HG03175 (cell line): ENCODE measurements around the gene RYR1.
"Not testable (repeated sequence)": the region's sequence is repeated elsewhere in the genome, so short reads cannot be mapped to it uniquely, and the experiment has no call there.

Source experiments
- ATAC-seq: cut with Tn5 transposase; IDR thresholded peaks from one replicate; pipeline ENCODE4 v1.9.1; 2021; ENCODE audit warnings: mild to moderate bottlenecking, moderate library complexity; ENCODE audit not compliant: unreplicated experiment

Gene RYR1

GRCh38 chr19:38455031-38455430 lies 21.5 kb downstream of the RYR1 start:
- ATAC-seq, result no peak

- no peak for ATAC-seq
Observed at GRCh38 chr19:38457202-38457601, 23.7 kb downstream of the RYR1 start.

DNA sequence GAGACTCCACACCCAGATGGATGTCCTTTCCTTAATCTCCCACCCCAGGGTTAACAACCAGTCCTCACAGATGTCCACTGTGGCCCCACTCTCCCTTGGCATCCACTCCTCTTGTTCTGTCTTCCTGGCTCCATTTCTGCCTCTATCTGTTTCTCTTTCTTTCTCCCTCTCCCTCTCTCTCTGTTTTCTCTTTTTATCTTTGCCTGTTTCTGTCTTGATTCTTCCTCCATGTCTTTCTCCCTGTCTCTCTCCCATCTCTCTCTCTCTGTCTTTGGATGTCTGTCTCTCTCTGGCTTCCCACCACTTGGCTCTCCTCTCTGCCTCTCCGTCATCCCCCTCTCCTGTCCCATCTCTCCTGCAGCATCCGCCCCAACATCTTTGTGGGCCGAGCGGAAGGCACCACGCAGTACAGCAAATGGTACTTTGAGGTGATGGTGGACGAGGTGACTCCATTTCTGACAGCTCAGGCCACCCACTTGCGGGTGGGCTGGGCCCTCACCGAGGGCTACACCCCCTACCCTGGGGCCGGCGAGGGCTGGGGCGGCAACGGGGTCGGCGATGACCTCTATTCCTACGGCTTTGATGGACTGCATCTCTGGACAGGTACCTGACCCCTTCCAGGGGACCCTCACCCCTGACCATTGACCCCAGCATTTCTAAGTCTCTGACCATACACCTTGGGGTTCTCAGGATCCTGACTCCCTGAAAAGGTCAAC lies 24.4 kb downstream of the RYR1 start:
- no peak for ATAC-seq

DNA sequence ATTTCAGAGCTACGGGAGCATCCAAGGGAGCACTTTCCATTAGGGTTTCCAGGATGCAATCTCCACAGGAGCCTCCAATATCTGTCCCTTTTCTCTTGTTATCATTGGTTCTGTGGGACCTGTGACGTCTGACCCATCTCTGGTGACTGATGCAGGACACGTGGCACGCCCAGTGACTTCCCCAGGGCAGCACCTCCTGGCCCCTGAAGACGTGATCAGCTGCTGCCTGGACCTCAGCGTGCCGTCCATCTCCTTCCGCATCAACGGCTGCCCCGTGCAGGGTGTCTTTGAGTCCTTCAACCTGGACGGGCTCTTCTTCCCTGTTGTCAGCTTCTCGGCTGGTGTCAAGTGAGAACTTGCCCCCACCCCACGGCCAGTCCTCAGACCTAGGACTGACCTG lies 25.5 kb downstream of the RYR1 start:
- no peak for ATAC-seq

DNA sequence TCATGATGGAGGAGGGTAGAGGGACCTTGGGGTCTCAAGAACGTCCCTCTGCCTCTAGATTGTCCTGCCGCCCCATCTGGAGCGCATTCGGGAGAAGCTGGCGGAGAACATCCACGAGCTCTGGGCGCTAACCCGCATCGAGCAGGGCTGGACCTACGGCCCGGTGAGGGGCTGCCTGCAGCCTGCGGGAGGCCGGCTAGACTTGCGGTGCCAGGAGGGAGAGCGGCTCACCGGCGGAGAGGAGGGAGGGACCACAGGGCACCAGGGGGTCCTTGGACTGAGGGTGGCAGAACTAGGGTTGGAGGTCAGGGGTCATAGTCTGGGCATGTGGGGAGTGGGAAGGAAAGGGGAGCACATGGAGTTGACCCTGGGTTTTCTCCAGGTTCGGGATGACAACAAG lies 29.9 kb downstream of the RYR1 start:
- ATAC-seq, result no peak

DNA sequence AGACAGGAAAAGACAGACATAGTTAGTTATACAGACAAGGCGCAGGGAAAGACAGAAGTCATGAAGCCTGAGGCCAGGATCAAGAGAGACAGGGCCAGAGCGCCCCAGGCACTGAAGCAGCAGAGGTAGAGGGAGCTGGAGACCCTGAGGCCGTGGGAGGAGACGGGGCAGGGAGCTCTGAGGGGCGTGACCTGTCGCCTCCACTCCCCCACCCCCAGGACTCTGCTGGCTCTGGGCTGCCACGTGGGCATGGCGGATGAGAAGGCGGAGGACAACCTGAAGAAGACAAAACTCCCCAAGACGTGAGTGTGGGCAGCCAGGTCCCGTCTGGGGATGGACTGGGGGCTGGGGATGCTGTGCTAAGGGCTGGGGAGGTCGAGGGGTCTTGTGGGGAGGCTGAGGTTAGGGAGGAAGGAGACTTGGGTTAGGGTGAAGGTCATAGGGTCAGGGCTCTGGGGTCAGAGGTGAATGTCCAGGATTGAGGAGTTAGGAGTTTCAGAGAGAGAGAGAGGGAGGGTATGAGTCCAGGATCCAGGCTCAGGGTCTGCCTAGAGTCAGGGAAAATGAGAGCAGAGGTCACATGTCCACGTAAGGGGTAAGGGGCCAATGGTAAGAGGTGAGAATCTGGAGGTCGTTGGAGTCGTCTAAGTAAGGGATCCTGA lies 31.1 kb downstream of the RYR1 start:
- ATAC-seq, result no peak

GRCh38 chr19:38466050-38466449 lies 32.6 kb downstream of the RYR1 start:
- ATAC-seq, result no peak

DNA sequence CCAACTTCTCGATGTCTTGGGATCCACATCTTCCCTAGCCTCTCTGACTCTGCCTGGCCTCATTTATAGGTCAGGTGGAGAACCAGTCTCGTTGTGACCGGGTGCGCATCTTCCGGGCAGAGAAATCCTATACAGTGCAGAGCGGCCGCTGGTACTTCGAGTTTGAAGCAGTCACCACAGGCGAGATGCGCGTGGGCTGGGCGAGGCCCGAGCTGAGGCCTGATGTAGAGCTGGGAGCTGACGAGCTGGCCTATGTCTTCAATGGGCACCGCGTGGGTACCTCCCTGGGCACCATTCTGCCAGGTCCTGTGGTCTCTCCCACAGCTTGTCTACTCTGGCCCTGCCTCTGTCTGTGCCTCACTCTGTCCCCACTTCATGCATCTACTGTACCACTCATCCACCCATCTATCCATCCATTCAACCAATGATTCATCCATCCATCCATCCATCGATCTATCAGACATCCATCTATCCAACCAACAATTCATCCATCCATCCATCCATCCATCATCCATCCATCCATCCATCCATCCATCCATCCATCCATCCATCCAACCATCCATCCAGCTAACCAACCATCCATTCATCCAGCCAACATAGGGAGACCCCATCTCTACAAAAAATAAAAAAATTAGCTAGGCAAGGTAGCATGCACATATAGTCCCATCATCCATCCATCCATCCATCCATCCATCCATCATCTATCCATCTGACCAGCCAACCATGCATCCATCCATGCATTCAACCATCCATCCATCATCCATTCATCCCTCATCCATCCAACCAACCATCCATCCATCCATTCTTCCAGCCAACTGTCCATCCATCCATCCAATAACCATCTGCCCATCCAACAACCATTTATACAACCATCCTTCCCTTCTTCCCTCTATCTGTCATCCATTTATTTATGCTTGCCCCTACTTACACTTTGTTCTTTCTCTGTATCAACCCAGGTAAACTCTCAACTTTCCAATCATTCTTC lies 34.3 kb downstream of the RYR1 start:
- ATAC-seq, result no peak

DNA sequence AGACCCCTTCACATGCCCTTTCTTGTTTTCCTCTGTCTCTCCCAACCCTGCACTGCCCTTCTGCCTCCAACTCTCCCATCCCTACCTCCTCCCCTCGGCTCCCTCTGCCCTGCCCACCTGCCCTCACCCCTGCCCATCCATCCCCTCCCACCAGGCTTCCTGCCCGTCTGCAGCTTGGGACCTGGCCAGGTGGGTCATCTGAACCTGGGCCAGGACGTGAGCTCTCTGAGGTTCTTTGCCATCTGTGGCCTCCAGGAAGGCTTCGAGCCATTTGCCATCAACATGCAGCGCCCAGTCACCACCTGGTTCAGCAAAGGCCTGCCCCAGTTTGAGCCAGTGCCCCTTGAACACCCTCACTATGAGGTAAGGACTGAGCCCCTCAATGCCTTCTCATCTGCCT lies 35.7 kb downstream of the RYR1 start:
- ATAC-seq, result no peak

DNA sequence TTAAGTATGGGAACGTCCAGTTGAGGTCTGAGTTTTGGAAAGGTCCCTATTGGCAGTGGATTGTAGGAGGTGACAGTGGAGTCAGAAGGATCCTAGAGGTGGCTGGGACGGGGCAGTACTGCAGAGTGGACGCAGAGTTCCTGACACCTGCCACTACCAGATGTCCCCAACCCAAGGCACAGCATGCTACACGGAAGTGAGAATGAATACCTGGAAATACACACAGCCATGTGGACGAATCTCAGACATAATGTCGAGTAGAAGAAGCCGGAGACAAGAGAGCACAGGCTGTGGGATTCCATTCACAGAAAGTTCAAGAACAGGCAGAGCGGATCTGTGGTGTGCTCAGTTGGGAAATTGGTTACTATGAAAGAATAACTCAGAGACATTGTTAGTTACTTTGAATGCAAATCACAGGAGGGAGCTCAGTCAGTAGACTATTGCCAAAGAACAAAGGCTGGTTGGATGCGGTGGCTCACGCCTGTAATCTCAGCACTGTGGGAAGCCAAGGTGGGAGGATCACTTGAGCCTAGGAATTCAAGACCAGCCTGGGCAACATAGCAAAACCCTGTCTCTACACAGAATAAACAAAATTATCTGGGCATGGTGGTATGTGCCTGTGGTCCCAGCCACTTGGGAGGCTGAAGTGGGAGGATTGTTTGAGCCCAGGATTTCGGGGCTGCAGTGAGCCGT lies 37.4 kb downstream of the RYR1 start:
- no peak for ATAC-seq

DNA sequence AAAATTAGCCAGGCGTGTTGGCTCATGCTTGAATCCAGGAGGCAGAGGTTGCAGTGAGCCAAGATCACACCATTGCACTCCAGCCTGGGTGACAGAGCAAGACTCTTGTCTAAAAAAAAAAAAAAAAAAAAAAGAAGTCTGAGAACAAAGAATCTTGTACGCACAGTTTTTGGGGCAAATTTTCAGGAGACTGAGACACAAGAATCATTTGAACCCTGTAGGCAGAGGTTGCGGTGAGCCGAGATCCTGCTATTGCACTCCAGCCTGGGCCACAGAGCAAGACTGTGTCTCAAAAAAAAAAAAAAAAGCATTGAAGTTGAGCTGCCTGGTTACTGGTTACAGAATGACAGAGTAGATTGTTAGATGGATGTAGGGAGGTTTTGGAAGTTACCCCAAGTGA lies 39.2 kb downstream of the RYR1 start:
- ATAC-seq, result not testable (repeated sequence)

GRCh38 chr19:38473201-38473600 lies 39.7 kb downstream of the RYR1 start:
- ATAC-seq, result no peak

GRCh38 chr19:38475176-38475575 lies 41.7 kb downstream of the RYR1 start:
- ATAC-seq, result no peak

- no peak for ATAC-seq
Observed at GRCh38 chr19:38478273-38478971, 44.9 kb downstream of the RYR1 start.

- no peak for ATAC-seq
Observed at GRCh38 chr19:38482496-38482895, 49.0 kb downstream of the RYR1 start.

DNA sequence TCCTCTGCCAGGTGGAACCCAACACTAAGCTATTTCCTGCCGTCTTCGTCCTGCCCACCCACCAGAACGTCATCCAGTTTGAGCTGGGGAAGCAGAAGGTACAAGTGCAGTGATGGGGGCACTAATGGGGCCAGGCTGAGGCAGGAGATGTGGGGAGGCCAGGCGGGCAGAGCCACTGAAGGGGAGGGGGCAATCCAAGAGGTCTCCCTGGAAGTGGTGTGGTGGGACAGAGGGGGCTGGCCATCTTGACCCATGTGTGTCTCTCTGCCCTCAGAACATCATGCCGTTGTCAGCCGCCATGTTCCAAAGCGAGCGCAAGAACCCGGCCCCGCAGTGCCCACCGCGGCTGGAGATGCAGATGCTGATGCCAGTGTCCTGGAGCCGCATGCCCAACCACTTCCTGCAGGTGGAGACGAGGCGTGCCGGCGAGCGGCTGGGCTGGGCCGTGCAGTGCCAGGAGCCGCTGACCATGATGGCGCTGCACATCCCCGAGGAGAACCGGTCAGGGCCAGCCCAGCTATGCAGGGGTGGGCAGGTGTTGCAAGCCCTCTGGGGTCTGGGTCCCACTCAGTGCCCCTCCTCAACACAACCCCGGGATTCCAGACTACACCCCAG lies 49.6 kb downstream of the RYR1 start:
- ATAC-seq, result no peak

DNA sequence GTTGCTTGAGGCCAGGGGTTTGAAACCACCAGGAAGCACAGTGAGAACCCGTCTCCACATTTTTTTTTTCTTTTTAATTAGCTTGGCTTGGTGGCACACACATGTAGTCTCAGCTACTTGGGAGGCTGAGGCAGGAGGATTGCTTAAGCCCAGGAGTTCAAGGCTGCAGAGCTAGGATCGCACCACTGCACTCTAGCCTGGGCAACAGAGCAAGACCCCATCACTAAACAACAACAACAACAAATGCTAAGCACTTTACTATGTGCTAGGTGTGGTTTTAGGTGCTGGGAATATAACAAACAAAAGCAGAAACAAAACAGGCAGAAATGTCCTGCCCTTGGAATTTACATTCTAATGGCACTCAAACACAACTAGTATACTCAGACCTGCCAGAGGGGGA lies 51.3 kb downstream of the RYR1 start:
- no peak for ATAC-seq

- ATAC-seq, result no peak
Observed at GRCh38 chr19:38485541-38486285, 52.2 kb downstream of the RYR1 start.

- no peak for ATAC-seq
Observed at GRCh38 chr19:38486731-38487336, 53.3 kb downstream of the RYR1 start.
